Loucy (cell line): ENCODE data around the gene CPPED1.

ENCODE experiments used
- CTCF ChIP-seq: fragments of 200-600 bp; sonication (generic); conservative IDR thresholded peaks from 2 replicates; pipeline ENCODE4 v1.5.1; 2014; ENCODE audit warnings: mild to moderate bottlenecking, antibody characterized with exemption, low read length
- EZH2phosphoT487 ChIP-seq: fragments of 200-600 bp; IDR thresholded peaks from 2 replicates; pipeline ENCODE4 v1.6.1; 2018; ENCODE audit warnings: antibody characterized with exemption, mild to moderate bottlenecking, moderate library complexity, borderline replicate concordance

DNA sequence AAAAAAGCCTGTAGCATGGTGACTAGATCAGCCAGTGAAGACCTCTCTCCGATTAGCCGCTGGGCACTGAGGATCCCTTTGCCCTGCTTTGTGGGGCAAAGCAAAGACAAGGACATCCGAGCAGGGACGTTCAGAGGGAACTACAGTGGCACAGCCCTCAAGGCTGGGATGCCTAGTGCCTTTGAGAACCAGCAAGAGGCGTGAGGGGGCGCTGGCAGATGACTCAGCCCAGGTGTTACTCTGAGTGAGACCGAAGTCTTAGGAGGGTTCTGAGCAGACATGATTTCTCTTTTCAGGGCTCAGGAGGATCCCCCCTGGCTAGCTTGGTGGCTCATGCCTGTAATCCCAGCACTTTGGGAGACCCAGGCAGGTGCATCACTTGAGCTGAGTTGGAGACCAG, 178.6 kb downstream of the CPPED1 start:
- TF ChIP-seq CTCF = no peak
- TF ChIP-seq EZH2phosphoT487 = no peak
